A673 (cell line): ENCODE data around the gene TSPEAR. TPM values are rescaled to one million over a fixed set of nuclear protein-coding genes. Genes with fewer than 3 reads are reported as not detected.

ENCODE experiments used
- BruUV-seq: library from RNA; stranded (reverse); fragments of 400-500 nt; replicated peaks from 2 replicates; lab custom pipeline; 2021; lab: Mats Ljungman, UMichigan
- CTCF ChIA-PET: fragments of 300-600 bp; sonication (Branson Sonifier 250); formaldehyde crosslinking; loops from one replicate; lab custom pipeline; 2022; ENCODE audit warnings: antibody characterized with exemption; lab: Charles Lee
- POLR2A ChIA-PET: fragments of 300-600 bp; sonication (Branson Sonifier 250); formaldehyde crosslinking; loops from one replicate; lab custom pipeline; 2022; ENCODE audit warnings: antibody characterized with exemption; ENCODE audit not compliant: low non-redundant PET; lab: Charles Lee
- DNase-seq: peaks from one replicate; pipeline ENCODE4 v3.0.0-alpha.2; 2015; ENCODE audit warnings: low spot score
- H3K27ac ChIP-seq: fragments of 200-600 bp; sonication (generic); 2 replicates; pipeline ENCODE4 v1.5.1; 2016; ENCODE audit warnings: mixed run types, low read depth, mild to moderate bottlenecking, mixed read lengths, antibody characterized with exemption, low read length; ENCODE audit not compliant: poor library complexity, severe bottlenecking
- H3K27me3 ChIP-seq: fragments of 200-600 bp; sonication (generic); replicated peaks from 2 replicates; pipeline ENCODE4 v1.6.1; 2017; ENCODE audit warnings: mixed run types, low read depth, mild to moderate bottlenecking, mixed read lengths, antibody characterized with exemption, low read length; ENCODE audit not compliant: insufficient read depth, poor library complexity
- H3K36me3 ChIP-seq: fragments of 200-600 bp; sonication (generic); 2 replicates; pipeline ENCODE4 v1.6.1; 2016; ENCODE audit warnings: mixed run types, mild to moderate bottlenecking, mixed read lengths, antibody characterized with exemption, low read length; ENCODE audit not compliant: insufficient read depth, poor library complexity, severe bottlenecking
- H3K4me1 ChIP-seq: fragments of 200-600 bp; sonication (generic); 2 replicates; pipeline ENCODE4 v1.6.1; 2017; ENCODE audit warnings: mixed run types, mild to moderate bottlenecking, mixed read lengths, antibody characterized with exemption, low read length; ENCODE audit not compliant: insufficient read depth, poor library complexity, severe bottlenecking
- H3K4me3 ChIP-seq: fragments of 200-600 bp; sonication (generic); 2 replicates; pipeline ENCODE4 v1.5.1; 2016; ENCODE audit warnings: low read depth, mixed run types, mild to moderate bottlenecking, mixed read lengths, low read length; ENCODE audit not compliant: poor library complexity, severe bottlenecking
- H3K9me3 ChIP-seq: fragments of 200-600 bp; sonication (generic); 2 replicates; pipeline ENCODE4 v1.6.1; 2016; ENCODE audit warnings: mixed run types, low read depth, mild to moderate bottlenecking, mixed read lengths, antibody characterized with exemption, low read length; ENCODE audit not compliant: poor library complexity, severe bottlenecking
- EZH2 ChIP-seq: fragments of 200-600 bp; sonication (generic); IDR thresholded peaks from 2 replicates; pipeline ENCODE4 v1.6.1; 2017; ENCODE audit warnings: borderline replicate concordance, low read depth, mild to moderate bottlenecking, mixed read lengths, antibody characterized with exemption, low read length; ENCODE audit not compliant: poor library complexity, severe bottlenecking
- intact Hi-C: fragments of 100-400 bp; cut with micrococcal nuclease; formaldehyde crosslinking; loops from one replicate; pipeline ENCODE4 v1.10.0; 2022; ENCODE audit not compliant: unreplicated experiment
- total RNA-seq: library from RNA; stranded (reverse); gene quantifications from 2 replicates; pipeline ENCODE4 v1.2.3, GENCODE V29; 2021
- TF ChIP-seq, protein P1 (sequence below): fragments of 300-800, 200-600 bp; sonication (generic); conservative IDR thresholded peaks from 2 replicates; pipeline ENCODE4 v1.5.1; 2017; ENCODE audit warnings: low read depth, mild to moderate bottlenecking, antibody characterized with exemption, low read length, moderate library complexity, mixed read lengths

The TSPEAR gene
- total RNA-seq, 1 experiment from 2014 or later: 8.3 TPM

DNA sequence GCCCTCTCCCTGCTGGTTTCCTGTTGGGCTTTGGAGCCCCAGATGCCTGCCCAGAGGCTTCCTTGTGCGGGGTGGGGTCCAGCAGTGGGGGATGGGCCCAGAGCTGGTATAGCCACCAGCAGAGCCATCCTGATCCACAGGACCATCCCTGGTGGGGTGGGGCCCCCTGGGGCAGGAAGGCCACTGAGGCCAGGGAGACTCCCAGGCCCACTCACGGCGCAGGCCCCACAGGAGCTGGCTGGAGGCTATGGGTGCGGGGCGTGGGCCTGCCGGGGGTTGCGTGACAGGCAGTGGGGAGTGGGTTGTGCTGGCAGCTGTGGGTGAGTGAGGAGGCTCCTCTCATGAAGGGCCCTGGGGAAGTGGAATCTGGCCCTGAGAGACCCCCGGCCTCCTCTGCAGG, 250.4 kb downstream of the TSPEAR start:
- no peaks in the 10 kb centered on the region for H3K36me3 ChIP-seq
- ChIA-PET CTCF (no interaction called here), POLR2A (no interaction called here)
- no peak overlapping the region for H3K27ac ChIP-seq
- H3K4me3 ChIP-seq: no peak overlapping the region
- H3K4me1 ChIP-seq: no peaks in the 10 kb centered on the region
- no peaks in the 10 kb centered on the region for H3K9me3 ChIP-seq
- no peak for TF ChIP-seq EZH2
- TF ChIP-seq, protein P1, sequence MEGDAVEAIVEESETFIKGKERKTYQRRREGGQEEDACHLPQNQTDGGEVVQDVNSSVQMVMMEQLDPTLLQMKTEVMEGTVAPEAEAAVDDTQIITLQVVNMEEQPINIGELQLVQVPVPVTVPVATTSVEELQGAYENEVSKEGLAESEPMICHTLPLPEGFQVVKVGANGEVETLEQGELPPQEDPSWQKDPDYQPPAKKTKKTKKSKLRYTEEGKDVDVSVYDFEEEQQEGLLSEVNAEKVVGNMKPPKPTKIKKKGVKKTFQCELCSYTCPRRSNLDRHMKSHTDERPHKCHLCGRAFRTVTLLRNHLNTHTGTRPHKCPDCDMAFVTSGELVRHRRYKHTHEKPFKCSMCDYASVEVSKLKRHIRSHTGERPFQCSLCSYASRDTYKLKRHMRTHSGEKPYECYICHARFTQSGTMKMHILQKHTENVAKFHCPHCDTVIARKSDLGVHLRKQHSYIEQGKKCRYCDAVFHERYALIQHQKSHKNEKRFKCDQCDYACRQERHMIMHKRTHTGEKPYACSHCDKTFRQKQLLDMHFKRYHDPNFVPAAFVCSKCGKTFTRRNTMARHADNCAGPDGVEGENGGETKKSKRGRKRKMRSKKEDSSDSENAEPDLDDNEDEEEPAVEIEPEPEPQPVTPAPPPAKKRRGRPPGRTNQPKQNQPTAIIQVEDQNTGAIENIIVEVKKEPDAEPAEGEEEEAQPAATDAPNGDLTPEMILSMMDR: no peak
- DNase-seq: no peak
- BruUV-seq: no TSS peak
- no peaks in the 10 kb centered on the region for H3K27me3 ChIP-seq
- intact Hi-C loops: no loop called here

DNA sequence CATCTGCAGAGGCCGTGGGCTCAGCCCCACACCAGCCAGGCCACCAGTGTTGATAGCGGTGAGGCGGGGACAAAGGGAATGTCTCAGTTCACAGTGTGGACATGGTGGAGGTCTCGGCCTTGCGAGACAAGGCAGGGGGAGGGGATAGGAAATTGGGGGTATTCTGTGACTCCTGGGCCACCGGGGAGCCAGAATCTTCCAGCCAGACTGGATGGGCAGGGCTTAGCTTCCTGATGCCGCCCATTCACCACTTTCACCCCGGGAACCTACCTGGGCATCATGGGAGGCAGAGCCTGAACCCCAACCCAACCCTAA, 251.0 kb downstream of the TSPEAR start:
- BruUV-seq: no TSS peak

DNA sequence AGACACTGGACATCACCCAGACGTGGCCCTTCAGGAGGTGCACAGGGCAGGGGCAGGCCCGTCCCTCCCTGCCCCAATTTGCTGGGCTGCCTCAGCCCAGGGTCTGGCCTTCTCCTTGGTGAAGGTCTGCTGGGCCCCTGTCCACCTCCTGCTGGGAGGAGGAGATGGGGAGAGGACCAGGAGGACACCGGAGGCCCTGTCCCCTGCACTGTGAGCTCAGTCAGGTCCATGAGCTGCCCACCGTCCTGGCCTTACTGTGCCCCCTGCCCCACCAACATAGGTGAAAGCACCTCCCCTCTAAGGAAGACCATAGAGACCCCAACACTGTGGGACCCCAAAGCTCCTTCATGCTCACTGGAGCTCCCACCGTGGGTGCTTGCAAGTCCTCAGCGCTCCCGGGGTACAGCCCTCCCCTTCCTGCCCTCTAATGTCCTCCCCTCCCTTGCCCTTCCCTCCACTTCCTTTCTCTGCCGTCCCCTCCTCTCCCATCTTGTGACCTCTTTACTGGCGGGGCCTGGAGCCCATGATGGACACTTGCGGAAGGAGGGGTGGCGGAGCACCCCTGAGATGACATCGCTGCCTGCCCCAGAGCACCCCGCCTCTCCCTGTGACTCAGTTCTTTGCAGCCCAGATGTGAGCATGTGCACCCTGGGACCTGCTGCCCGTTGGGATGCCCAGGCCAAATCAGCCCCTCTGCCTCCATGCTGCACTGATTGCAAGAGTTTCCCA, 251.5 kb downstream of the TSPEAR start:
- Histone ChIP-seq H3K9me3 (no peaks in the 10 kb centered on the region), H3K36me3 (no peaks in the 10 kb centered on the region), H3K4me3 (no peak overlapping the region), H3K27me3 (no peaks in the 10 kb centered on the region), H3K4me1 (no peaks in the 10 kb centered on the region), H3K27ac (no peak overlapping the region)
- TF ChIP-seq, protein P1: no peak
- TF ChIP-seq EZH2: no peak
- BruUV-seq: no TSS peak
- CTCF ChIA-PET: no interaction called here
- POLR2A ChIA-PET: no interaction called here
- no peak for DNase-seq
- intact Hi-C loops: loop anchor here (10.0 kb wide), 1 partner anchor 105 kb away; the partner anchor contains the start of gene TRPM2

More for the DNA sequence above, 251.0 kb downstream of the TSPEAR start:
- no peaks in the 10 kb centered on the region for H3K9me3 ChIP-seq
- TF ChIP-seq EZH2: no peak
- no peaks in the 10 kb centered on the region for H3K4me1 ChIP-seq
- CTCF ChIA-PET: no interaction called here
- DNase-seq: no peak
- H3K36me3 ChIP-seq: no peaks in the 10 kb centered on the region
- H3K27me3 ChIP-seq: no peaks in the 10 kb centered on the region
- intact Hi-C loops: no loop called here
- no peak overlapping the region for H3K27ac ChIP-seq
- POLR2A ChIA-PET: no interaction called here
- no peak overlapping the region for H3K4me3 ChIP-seq
